GM12892 (cell line): ENCODE measurements around the gene OAT.

Experiments
- POLR2A ChIP-seq: IDR thresholded peaks from 2 replicates; pipeline ENCODE4 v1.6.1; 2011; ENCODE audit warnings: low read depth, low read length, control low read depth
- POLR2AphosphoS5 ChIP-seq: IDR thresholded peaks from 2 replicates; pipeline ENCODE4 v1.6.1; 2011; ENCODE audit warnings: low read depth, low read length, control low read depth

- TF ChIP-seq POLR2A (no peak), POLR2AphosphoS5 (no peak)
Observed at GRCh38 chr10:124430077-124430476, 11.4 kb upstream of the OAT start.
